ENCODE measurements around the gene GRK5. TPM values are rescaled to one million over a fixed set of nuclear protein-coding genes. Genes with fewer than 3 reads are reported as not detected.

GRK5 gene
- total RNA-seq, 4 donors from 2014 or later = 43.5 to 61.7 (median 48.9) TPM

- H3K27me3 ChIP-seq = no peaks in the 10 kb centered on the region
- H3K4me1 ChIP-seq = peaks cover 0 to 72% (median 22%) of the 10 kb centered on the region in 4 donors
- DNase-seq (ENCODE audit: low spot score in 2 of 2) = peak; percentile 68 to 71
- no peaks in the 10 kb centered on the region for H3K36me3 ChIP-seq
- peak overlapping the region; percentile 44 to 87 (median 76) for H3K27ac ChIP-seq
- H3K4me3 ChIP-seq = no peak overlapping the region
- TF ChIP-seq POLR2A (IDR thresholded peaks at IDR 0.05) (no peak), EP300 (IDR thresholded peaks at IDR 0.05) (peak; percentile 85 to 88)
- 46 to 47% methylated on average over 20 to 25 of the region's 31 CpGs for WGBS, 2 donors
- no peaks in the 10 kb centered on the region for H3K9me3 ChIP-seq
These were observed 205.1 kb downstream of the GRK5 start for GRCh38 chr10:119412244-119413092.

- TF ChIP-seq POLR2A (IDR thresholded peaks at IDR 0.05) = no peak
- no peak for TF ChIP-seq EP300 (IDR thresholded peaks at IDR 0.05)
- TF ChIP-seq CTCF (IDR thresholded peaks at IDR 0.05) = no peak
- no peak for DNase-seq (ENCODE audit: low spot score in 2 of 2)
- 60% methylated on average over 9 of the region's 9 CpGs for WGBS, 2 donors
- H3K4me3 ChIP-seq = no peak overlapping the region
- no peaks in the 10 kb centered on the region for H3K36me3 ChIP-seq
- H3K9me3 ChIP-seq = no peaks in the 10 kb centered on the region
- peaks cover 0 to 70% (median 22%) of the 10 kb centered on the region in 4 donors for H3K4me1 ChIP-seq
- H3K27ac ChIP-seq = peak overlapping the region; percentile 44 to 87 (median 76)
- no peaks in the 10 kb centered on the region for H3K27me3 ChIP-seq
These were observed 205.7 kb downstream of the GRK5 start for GRCh38 chr10:119413093-119413453.

GRCh38 chr10:119413471-119414080 lies 206.2 kb downstream of the GRK5 start:
- no peak for DNase-seq (ENCODE audit: low spot score in 2 of 2)
- Histone ChIP-seq H3K27me3 (no peaks in the 10 kb centered on the region), H3K4me1 (peaks cover 0 to 70% (median 22%) of the 10 kb centered on the region in 4 donors), H3K27ac (peak overlapping the region; percentile 44 to 87 (median 76)), H3K36me3 (no peaks in the 10 kb centered on the region), H3K4me3 (no peak overlapping the region), H3K9me3 (no peaks in the 10 kb centered on the region)
- WGBS, 2 donors = 52 to 59% methylated on average over 19 to 20 of the region's 20 CpGs
- TF ChIP-seq POLR2A (IDR thresholded peaks at IDR 0.05) = no peak
- no peak for TF ChIP-seq CTCF (IDR thresholded peaks at IDR 0.05)
- peak in 1 of 2 donors; percentile 32 for TF ChIP-seq EP300 (IDR thresholded peaks at IDR 0.05)

GRCh38 chr10:119414081-119414611 lies 206.8 kb downstream of the GRK5 start:
- H3K27me3 ChIP-seq = no peaks in the 10 kb centered on the region
- peak overlapping the region; percentile 44 to 87 (median 76) for H3K27ac ChIP-seq
- peak in 1 of 2 donors; percentile 33 for TF ChIP-seq EP300 (IDR thresholded peaks at IDR 0.05)
- TF ChIP-seq CTCF (IDR thresholded peaks at IDR 0.05) = no peak
- WGBS, 2 donors = 41 to 56% methylated on average over 9 to 10 of the region's 10 CpGs
- H3K9me3 ChIP-seq = no peaks in the 10 kb centered on the region
- H3K36me3 ChIP-seq = no peaks in the 10 kb centered on the region
- peak in 1 of 2 donors; percentile 33 for DNase-seq (ENCODE audit: low spot score in 2 of 2)
- no peak overlapping the region for H3K4me3 ChIP-seq
- peaks cover 0 to 66% (median 22%) of the 10 kb centered on the region in 4 donors for H3K4me1 ChIP-seq

- no peak overlapping the region for H3K4me3 ChIP-seq
- H3K27ac ChIP-seq = peak overlapping the region in 3 of 4 donors; percentile 4 to 80 (median 19)
- TF ChIP-seq POLR2A (IDR thresholded peaks at IDR 0.05) (no peak), CTCF (IDR thresholded peaks at IDR 0.05) (no peak), EP300 (IDR thresholded peaks at IDR 0.05) (no peak)
- peaks cover 0 to 56% (median 22%) of the 10 kb centered on the region in 4 donors for H3K4me1 ChIP-seq
- DNase-seq (ENCODE audit: low spot score in 2 of 2) = no peak
- WGBS, 2 donors = 84 to 87% methylated on average over 6 of the region's 6 CpGs
- H3K27me3 ChIP-seq = no peaks in the 10 kb centered on the region
- H3K36me3 ChIP-seq = no peaks in the 10 kb centered on the region
- no peaks in the 10 kb centered on the region for H3K9me3 ChIP-seq
These were observed 207.8 kb downstream of the GRK5 start for GRCh38 chr10:119415121-119415520.

All from tibial nerve (tissue), 4 donors.